ENCODE measurements around the gene MARK2.

DNA sequence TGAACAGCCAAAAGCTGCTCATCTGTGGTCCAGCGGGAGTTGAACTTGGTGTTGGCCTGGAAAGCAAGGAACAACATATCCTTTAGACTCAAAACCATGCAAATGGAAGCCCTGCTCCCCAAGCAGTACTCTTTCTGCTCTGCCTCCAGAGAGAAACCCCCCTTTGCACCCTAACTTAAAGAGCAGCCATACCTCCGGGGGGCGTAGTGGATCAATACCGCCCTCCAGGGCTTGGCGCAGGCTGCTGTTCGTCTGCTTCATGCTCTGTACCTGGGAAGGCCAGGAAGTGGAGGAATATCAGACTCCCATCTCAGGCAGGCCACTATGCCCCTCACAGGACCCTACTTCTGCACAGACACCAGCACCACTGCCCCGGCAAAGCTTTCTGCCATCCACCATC lies 73.8 kb downstream of the MARK2 start:
- TF ChIP-seq, protein P1, sequence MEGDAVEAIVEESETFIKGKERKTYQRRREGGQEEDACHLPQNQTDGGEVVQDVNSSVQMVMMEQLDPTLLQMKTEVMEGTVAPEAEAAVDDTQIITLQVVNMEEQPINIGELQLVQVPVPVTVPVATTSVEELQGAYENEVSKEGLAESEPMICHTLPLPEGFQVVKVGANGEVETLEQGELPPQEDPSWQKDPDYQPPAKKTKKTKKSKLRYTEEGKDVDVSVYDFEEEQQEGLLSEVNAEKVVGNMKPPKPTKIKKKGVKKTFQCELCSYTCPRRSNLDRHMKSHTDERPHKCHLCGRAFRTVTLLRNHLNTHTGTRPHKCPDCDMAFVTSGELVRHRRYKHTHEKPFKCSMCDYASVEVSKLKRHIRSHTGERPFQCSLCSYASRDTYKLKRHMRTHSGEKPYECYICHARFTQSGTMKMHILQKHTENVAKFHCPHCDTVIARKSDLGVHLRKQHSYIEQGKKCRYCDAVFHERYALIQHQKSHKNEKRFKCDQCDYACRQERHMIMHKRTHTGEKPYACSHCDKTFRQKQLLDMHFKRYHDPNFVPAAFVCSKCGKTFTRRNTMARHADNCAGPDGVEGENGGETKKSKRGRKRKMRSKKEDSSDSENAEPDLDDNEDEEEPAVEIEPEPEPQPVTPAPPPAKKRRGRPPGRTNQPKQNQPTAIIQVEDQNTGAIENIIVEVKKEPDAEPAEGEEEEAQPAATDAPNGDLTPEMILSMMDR (IDR thresholded peaks at IDR 0.05), result no peak
- TF ChIP-seq EP300 (IDR thresholded peaks at IDR 0.05; ENCODE audit: borderline replicate concordance in 1 of 2, low read depth in 1 of 2, low read length in 1 of 2) (no peak), GATA2 (CRISPR knock-in tag; IDR thresholded peaks at IDR 0.05) (no peak), MXI1 (IDR thresholded peaks at IDR 0.05; ENCODE audit: low read depth, low read length) (no peak), FOXJ3 (CRISPR knock-in tag; IDR thresholded peaks at IDR 0.05) (no peak)

All from SK-N-SH (cell line).